HG03378 (cell line): ENCODE measurements around the gene GLB1L3.
"Not testable (repeated sequence)": the region's sequence is repeated elsewhere in the genome, so short reads cannot be mapped to it uniquely, and the experiment has no call there.

Experiments
- ATAC-seq: cut with Tn5 transposase; IDR thresholded peaks from one replicate; pipeline ENCODE4 v1.9.1; 2021; ENCODE audit warnings: mild to moderate bottlenecking, moderate library complexity; ENCODE audit not compliant: unreplicated experiment

Gene GLB1L3

GRCh38 chr11:134312807-134313206 lies 36.6 kb downstream of the GLB1L3 start:
- no peak for ATAC-seq

DNA sequence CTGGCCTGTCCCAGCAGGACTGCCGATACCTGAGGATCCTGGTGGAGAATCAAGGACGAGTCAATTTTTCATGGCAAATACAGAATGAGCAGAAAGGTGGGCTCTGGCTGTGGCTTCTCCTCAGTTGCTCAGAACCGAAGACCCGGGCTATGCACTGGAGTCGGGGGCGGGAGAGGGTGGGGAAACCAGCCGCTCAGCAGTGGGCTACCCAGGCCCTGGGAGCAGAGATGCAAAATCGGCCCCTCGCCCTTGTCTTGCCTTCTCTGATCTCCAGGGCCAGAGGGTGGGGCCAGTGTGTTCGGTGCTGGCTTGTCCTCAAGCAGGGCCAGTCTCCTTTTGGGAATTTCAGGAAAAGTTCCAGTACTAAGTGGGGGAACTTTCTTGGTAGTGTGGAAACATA lies 37.2 kb downstream of the GLB1L3 start:
- ATAC-seq, result no peak

DNA sequence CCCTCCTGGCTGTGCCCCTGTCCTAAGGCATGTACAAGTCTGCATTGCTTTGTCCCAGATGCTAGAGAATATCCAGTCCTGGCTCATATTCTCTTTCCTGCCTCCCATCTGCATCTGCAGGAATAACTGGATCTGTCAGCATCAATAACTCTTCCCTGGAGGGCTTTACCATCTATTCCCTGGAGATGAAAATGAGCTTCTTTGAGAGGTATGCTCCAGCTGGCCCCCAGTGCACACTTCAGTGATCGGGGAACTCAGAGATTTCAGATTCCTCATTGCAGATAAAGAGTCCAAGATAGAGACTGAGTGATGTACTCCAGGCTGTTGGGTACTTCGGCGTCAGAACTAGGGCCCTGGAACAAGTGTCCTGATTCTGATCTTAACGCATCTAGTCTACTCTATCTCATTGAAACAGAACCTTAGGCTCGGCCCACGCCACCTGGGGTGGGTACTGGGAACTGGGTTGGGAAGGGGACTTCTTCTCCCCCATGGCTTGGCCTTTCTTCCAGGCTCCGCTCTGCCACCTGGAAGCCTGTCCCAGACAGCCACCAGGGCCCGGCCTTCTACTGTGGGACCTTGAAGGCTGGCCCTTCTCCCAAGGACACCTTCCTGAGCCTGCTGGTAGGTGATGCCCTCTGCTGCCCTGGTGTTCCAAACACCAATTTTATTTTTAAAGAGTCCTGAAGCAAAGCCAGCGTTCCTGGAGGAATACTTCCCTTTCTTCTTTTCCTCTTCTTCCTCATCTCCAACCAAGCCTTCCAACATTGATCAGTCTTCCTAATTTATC lies 37.8 kb downstream of the GLB1L3 start:
- no peak for ATAC-seq

GRCh38 chr11:134317103-134317502 lies 40.9 kb downstream of the GLB1L3 start:
- no peak for ATAC-seq

- ATAC-seq, result not testable (repeated sequence)
Observed at GRCh38 chr11:134321373-134321772, 45.2 kb downstream of the GLB1L3 start.

GRCh38 chr11:134322553-134322952 lies 46.4 kb downstream of the GLB1L3 start:
- no peak for ATAC-seq

DNA sequence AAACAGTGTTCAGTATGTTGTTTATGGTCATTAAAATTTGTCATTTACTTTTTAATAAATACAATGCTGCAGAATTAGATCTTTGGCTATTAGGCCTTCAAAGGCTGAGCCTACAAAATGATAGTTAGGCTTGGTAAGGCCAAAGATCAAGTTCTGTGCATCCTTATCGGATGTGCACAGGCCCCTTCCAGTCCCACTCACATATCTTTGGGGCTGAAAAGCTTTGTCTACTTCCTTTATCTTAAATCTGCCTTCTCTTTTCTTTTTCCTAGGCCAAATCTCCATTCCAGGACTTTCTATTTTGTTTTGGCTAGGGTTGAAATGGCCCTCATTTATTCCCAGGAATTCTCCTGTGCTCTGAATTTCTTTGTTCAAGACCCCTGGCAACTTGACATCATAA lies 52.3 kb downstream of the GLB1L3 start:
- no peak for ATAC-seq

DNA sequence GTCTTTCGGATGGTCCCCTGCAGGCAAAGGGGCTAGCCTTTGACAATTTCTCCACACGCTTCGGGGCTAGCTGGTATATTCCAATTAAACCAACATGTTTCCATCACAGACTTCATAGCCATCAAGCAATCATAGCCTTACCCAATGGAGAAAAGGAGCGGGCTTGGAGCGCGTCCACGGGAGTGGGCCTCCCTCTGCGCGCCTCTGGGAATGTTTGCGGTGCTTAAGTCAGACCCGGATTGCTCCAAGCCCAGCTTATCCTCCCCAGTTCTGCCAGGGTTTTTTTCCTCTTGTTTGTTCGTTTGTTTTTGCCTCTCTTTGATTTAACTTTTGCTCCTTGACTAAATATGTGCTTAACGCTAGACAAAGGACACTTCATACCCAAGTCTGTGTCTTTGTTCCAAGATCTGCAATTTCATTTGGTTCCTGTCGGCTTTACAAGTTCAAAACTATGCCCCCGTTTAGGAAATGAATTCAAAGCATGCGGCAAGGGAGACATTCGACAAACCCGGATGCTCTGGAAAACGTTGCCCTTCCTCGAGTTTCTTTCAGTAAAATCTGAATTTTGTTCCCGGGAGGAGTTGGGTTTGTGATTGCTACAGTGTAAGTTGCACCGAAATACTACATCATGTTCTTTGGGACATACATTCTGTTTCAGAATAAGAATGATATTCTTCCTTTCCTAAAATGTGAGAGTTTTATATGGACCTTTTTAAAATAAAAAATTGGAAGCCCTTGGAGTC lies 54.6 kb downstream of the GLB1L3 start:
- no peak for ATAC-seq

DNA sequence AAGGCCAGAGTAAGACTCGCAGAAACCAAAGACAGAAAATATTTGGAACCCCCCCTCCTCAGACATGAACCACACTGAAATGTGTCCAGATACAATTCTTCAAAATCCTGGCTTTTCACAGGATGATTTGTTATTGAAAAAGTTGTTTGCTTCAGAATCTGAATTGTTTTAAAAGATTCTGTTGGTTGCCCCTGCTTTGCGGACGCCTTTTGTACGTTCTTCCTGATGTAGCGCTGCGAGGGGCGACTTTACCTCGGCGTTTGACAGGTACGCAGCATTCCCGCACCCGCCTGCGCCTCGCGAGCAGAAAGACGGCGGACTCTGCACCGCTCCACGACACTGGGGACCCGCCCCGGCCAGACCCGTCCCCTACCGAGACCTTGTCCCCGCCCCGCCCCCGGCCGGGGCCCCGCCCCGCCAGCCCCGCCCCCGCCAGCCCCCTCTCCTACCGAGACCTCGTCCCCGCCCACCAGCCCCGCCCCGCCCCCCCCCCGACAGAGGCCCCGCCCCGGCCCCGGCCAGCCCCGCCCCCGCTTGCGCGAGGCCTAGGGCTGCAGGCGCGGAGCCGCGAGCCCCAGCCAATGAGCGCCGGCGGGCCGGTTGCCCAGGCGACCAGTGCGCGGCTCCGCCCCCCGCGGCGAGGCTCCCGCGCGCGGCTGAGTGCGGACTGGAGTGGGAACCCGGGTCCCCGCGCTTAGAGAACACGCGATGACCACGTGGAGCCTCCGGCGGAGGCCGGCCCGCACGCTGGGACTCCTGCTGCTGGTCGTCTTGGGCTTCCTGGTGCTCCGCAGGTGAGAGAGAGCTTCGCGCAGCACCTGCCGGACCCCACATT lies 55.4 kb downstream of the GLB1L3 start, which contains the start of gene GLB1L2:
Gene GLB1L2 (plus strand): TSS at position 635 of the 835 bp plus-strand sequence. CDS start 74 bp downstream, at position 709.
- ATAC-seq, result no peak

DNA sequence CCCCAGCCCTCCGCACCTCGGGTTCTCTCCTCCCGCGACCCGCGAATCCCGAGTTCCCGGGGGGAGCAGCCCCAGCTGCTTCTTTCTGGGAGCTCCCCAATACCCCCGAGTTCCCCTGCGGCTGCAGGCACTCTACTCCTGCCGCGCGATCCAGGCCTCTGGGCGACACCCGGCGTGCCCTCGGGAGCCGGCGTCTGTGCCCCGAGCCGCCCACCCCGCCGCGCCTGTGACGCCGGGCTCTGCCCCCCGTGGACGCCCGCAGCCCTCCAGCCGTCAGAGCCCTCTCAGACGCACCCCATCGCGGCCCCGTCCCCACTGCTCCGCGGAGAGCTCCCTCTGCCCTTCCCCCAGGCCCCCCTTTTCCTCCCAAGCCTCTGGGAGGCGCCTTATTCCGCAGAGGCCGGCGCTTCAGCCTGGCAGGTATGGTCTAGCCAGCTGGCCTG lies 56.0 kb downstream of the GLB1L3 start:
- no peak for ATAC-seq

DNA sequence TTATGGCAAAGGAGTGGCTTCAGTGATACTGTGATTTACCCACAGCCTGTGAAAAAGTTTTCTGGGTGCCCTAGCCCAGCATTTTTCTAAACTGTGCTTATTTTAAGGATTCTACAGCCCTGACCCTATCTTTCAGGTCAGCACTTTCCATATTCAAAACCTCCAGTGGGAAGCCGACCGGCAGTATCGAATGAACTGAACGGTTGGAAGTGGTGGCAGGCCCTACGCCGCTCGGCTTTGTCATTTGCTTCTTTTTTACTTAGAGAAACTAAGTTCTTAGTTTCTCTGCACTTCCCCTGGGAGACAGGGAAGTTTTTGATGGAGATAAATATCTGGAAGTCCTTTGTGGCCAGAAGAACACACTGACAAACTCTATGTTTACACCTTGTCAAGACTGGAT lies 56.6 kb downstream of the GLB1L3 start:
- ATAC-seq, result no peak

DNA sequence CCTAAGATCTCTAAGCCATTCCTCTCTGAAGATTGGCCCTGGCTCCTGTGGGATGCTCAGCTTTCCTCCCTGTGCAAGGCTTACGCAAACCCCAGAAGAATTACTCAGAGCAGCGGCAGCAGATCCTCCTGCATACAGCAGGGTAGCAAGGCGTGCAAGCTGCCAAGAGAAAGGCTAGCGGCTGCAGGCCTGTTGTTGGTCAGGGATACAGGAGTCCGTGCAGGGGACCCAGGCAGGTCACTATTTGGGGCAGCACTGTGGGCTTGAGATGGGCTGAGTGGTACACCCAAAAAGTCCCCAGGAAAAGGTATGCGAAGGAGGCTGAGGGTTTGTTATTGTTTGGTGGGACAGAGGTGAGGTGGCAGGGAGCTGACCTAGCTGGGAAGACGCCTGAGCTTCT lies 57.1 kb downstream of the GLB1L3 start:
- no peak for ATAC-seq

GRCh38 chr11:134333946-134334345 lies 57.8 kb downstream of the GLB1L3 start:
- no peak for ATAC-seq

GRCh38 chr11:134334796-134335571 lies 58.8 kb downstream of the GLB1L3 start:
- ATAC-seq, result no peak

DNA sequence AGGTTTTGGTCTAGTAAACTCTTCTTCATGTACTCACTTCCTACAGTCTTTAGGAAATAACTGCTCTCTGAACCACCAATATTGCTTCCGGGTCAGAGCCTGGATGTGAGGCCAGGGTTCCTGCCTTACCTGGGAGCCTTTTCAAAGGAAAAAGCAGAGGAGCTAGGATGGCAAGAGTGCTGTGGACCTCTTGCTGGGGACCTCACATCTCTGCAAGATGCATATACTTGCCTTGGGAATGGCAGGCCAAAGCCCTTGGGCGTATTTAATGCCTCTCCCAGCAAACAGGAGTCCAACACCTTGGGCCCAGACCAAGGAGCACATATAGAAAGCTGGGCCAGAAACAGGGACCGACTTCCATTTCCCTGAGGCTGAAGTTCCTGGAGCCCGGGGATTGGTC lies 60.9 kb downstream of the GLB1L3 start:
- ATAC-seq, result no peak

- ATAC-seq, result no peak
Observed at GRCh38 chr11:134338068-134338467, 61.9 kb downstream of the GLB1L3 start.

DNA sequence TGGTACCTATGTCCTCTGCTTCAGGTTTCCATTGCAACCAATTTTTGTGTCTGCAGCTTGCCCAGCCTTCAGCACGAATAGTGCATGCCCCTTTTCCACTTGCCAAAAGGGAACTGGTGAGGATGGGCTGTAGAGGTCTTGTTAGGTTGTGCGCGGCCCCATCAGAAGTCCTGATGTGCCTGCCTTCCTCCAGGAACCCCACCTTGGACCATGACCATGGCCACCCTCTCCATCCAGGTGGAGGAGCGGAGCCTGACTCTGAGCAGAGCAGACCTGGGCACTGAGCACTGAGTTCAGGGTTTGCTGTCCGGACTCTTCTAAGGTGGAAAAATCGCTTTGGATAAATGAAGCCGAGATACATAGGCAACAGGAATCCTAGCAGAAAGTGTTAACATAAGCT lies 62.5 kb downstream of the GLB1L3 start:
- no peak for ATAC-seq

GRCh38 chr11:134339756-134340155 lies 63.6 kb downstream of the GLB1L3 start:
- ATAC-seq, result no peak

DNA sequence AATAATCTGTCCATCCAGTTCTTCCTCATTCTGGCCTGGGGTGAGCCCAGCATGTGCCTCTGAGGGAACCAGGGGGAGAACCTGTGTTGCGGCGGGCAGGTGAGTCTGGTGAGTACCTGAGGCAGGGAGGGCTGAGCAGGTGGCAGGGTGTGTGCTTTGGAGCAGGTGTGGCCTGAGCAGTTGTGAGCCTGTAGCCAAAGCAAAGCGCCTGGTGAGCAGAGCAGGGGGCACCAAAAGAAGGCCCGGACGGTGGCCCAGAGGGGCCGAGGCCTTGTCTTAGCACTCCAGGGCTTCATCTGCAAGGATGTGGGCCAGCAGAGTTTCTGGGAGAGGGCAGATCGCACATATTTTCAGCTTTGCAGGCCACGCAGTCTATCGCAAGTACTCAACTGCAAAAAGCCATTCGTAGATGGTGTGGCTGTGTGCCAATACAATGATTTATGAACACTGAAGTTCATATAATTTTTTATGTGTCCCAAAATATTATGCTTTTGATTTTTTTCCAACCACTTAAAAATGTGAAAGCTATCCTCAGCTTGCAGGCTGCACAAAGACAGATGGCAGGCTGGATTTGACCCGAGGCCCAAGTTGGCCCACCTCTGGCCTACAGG lies 64.3 kb downstream of the GLB1L3 start:
- ATAC-seq, result no peak
